HCT116 (cell line): Measurements from ENCODE around the gene AACS. TPM values are rescaled to one million over a fixed set of nuclear protein-coding genes. Genes with fewer than 3 reads are reported as not detected.

Source experiments
- ATAC-seq: fragments of 200-7000 bp; cut with Tn5 transposase; 2 replicates; pipeline ENCODE4 v1.9.1; 2020; ENCODE audit warnings: mild to moderate bottlenecking, moderate library complexity
- BruUV-seq: library from RNA; stranded (reverse); fragments of 400-500 nt; replicated peaks from 2 replicates; lab custom pipeline; 2021; lab: Mats Ljungman, UMichigan
- CTCF ChIA-PET: fragments of 300-600 bp; sonication (Branson Sonifier 250); formaldehyde crosslinking; loops from one replicate; lab custom pipeline; 2021; ENCODE audit warnings: antibody characterized with exemption; lab: Charles Lee
- POLR2A ChIA-PET: fragments of 300-600, 350-600 bp; sonication (Branson Sonifier 250); formaldehyde crosslinking; loops from one replicate; lab custom pipeline; 2021; ENCODE audit warnings: antibody characterized with exemption; lab: Charles Lee
- RAD21 ChIA-PET, 2 experiments: fragments of 300-600 bp; sonication (Branson Sonifier 250); formaldehyde crosslinking; loops; one replicate each; lab custom pipeline; 2023; ENCODE audit warnings: low total read pairs in 2 of 2; ENCODE audit not compliant: uncharacterized antibody in 2 of 2, unreplicated experiment in 2 of 2, low non-redundant PET in 1 of 2; lab: Charles Lee
- DNase-seq: peaks from one replicate; pipeline ENCODE4 v3.0.0-alpha.2; 2010; ENCODE audit warnings: low read depth, low spot score
- H2AFZ ChIP-seq: fragments of 200-600 bp; shearing (Covaris generic), sonication (generic); 2 replicates; pipeline ENCODE4 v1.6.1; 2017; ENCODE audit warnings: low read depth, mixed run types, mixed read lengths, antibody characterized with exemption, low read length; ENCODE audit not compliant: poor library complexity, severe bottlenecking
- H3K27ac ChIP-seq: 2 replicates; pipeline ENCODE4 v1.5.1; 2012; ENCODE audit warnings: low read depth, low read length
- H3K27me3 ChIP-seq: fragments of 200-600 bp; sonication (generic); 2 replicates; pipeline ENCODE4 v1.6.1; 2016; ENCODE audit warnings: mixed run types, low read length, mixed read lengths; ENCODE audit not compliant: insufficient read depth
- H3K36me3 ChIP-seq, 2 experiments: fragments of 200-500 bp in 1 of 2; fragments of 200-600 bp in 1 of 2; sonication (Bioruptor generic) in 1 of 2; sonication (generic) in 1 of 2; 2 replicates each; pipeline versions ENCODE4 v1.5.1 to v1.6.1; 2014 to 2016; ENCODE audit warnings: low read length in 2 of 2, inconsistent platforms in 1 of 2, mixed read lengths in 1 of 2, mixed run types in 1 of 2; ENCODE audit not compliant: insufficient read depth in 2 of 2, control insufficient read depth in 1 of 2
- H3K4me1 ChIP-seq, 2 experiments: fragments of 200-600 bp in 1 of 2; sonication (generic) in 1 of 2; 2 replicates each; pipeline versions ENCODE4 v1.5.1 to v1.6.1; 2012 to 2017; ENCODE audit warnings: low read length in 2 of 2, inconsistent platforms in 1 of 2, mild to moderate bottlenecking in 1 of 2, mixed read lengths in 1 of 2, mixed run types in 1 of 2, moderate library complexity in 1 of 2; ENCODE audit not compliant: insufficient read depth in 2 of 2, control insufficient read depth in 1 of 2
- H3K4me2 ChIP-seq: fragments of 200-600 bp; sonication (generic); 2 replicates; pipeline ENCODE4 v1.6.1; 2017; ENCODE audit warnings: mixed run types, low read length, mixed read lengths
- H3K4me3 ChIP-seq, 2 experiments: fragments of 200-600 bp in 1 of 2; sonication (generic) in 1 of 2; replicated peaks in 1 of 2; 2 replicates each; pipeline ENCODE4 v1.5.1; 2011 to 2016; ENCODE audit warnings: low read length in 2 of 2, control low read depth in 1 of 2, low read depth in 1 of 2, mild to moderate bottlenecking in 1 of 2, mixed read lengths in 1 of 2, mixed run types in 1 of 2
- H3K79me2 ChIP-seq: fragments of 200-600 bp; sonication (generic); 2 replicates; pipeline ENCODE4 v1.6.1; 2017; ENCODE audit warnings: mild to moderate bottlenecking, mixed run types, low read length, moderate library complexity, mixed read lengths; ENCODE audit not compliant: insufficient read depth
- H3K9ac ChIP-seq: fragments of 200-600 bp; sonication (generic); 2 replicates; pipeline ENCODE4 v1.6.1; 2016; ENCODE audit warnings: low read length, mixed read lengths
- H3K9me2 ChIP-seq: fragments of 200-600 bp; sonication (generic), shearing (Covaris generic); 2 replicates; pipeline ENCODE4 v1.6.1; 2017; ENCODE audit warnings: mixed run types, mild to moderate bottlenecking, moderate library complexity; ENCODE audit not compliant: insufficient read depth
- H3K9me3 ChIP-seq, 2 experiments: fragments of 200-500 bp in 1 of 2; fragments of 200-600 bp in 1 of 2; sonication (Bioruptor generic) in 1 of 2; sonication (generic) in 1 of 2; 2 replicates each; pipeline ENCODE4 v1.6.1; 2014 to 2017; ENCODE audit warnings: low read length in 2 of 2, mixed read lengths in 2 of 2, inconsistent platforms in 1 of 2, low read depth in 1 of 2, mild to moderate bottlenecking in 1 of 2, mixed run types in 1 of 2, moderate library complexity in 1 of 2; ENCODE audit not compliant: control insufficient read depth in 1 of 2, insufficient read depth in 1 of 2
- H4K20me1 ChIP-seq: fragments of 200-600 bp; sonication (generic), shearing (Covaris generic); 2 replicates; pipeline ENCODE4 v1.6.1; 2017; ENCODE audit warnings: mixed run types, mild to moderate bottlenecking, moderate library complexity; ENCODE audit not compliant: insufficient read depth
- CBX3 ChIP-seq: IDR thresholded peaks from 2 replicates; pipeline ENCODE4 v1.6.1; 2012; ENCODE audit warnings: low read depth
- EGR1 ChIP-seq: IDR thresholded peaks from 2 replicates; pipeline ENCODE4 v1.6.1; 2012; ENCODE audit warnings: low read depth
- ELF1 ChIP-seq: IDR thresholded peaks from 2 replicates; pipeline ENCODE4 v1.6.1; 2012; ENCODE audit warnings: low read depth, borderline replicate concordance
- EZH2phosphoT487 ChIP-seq: fragments of 200-600 bp; IDR thresholded peaks from 2 replicates; pipeline ENCODE4 v1.6.1; 2018; ENCODE audit warnings: antibody characterized with exemption, borderline replicate concordance
- FOSL1 ChIP-seq: IDR thresholded peaks from 2 replicates; pipeline ENCODE4 v1.6.1; 2012; ENCODE audit warnings: low read depth
- POLR2A ChIP-seq: IDR thresholded peaks from 2 replicates; pipeline ENCODE4 v1.7.0; 2011; ENCODE audit warnings: borderline replicate concordance; ENCODE audit not compliant: insufficient read depth, insufficient read length; ENCODE audit errors: extremely low read depth
- REST ChIP-seq: IDR thresholded peaks from 2 replicates; pipeline ENCODE4 v1.6.1; 2012; ENCODE audit warnings: low read depth
- SIN3A ChIP-seq: IDR thresholded peaks from 2 replicates; pipeline ENCODE4 v1.6.1; 2012; ENCODE audit warnings: low read depth
- SP1 ChIP-seq: IDR thresholded peaks from 2 replicates; pipeline ENCODE4 v1.6.1; 2012; ENCODE audit warnings: low read depth
- TCF7L2 ChIP-seq: IDR thresholded peaks from 2 replicates; pipeline ENCODE4 v1.7.0; 2011; ENCODE audit warnings: borderline replicate concordance, inconsistent platforms; ENCODE audit not compliant: insufficient read depth, insufficient read length; ENCODE audit errors: extremely low read depth
- YY1 ChIP-seq: IDR thresholded peaks from 2 replicates; pipeline ENCODE4 v1.6.1; 2011; ENCODE audit warnings: low read length, low read depth, moderate library complexity, mild to moderate bottlenecking; ENCODE audit not compliant: insufficient replicate concordance; ENCODE audit errors: extremely low read depth
- ZNF274 ChIP-seq: fragments of 200-500 bp; sonication (Bioruptor generic); IDR thresholded peaks from 2 replicates; pipeline ENCODE4 v1.6.1; 2014; ENCODE audit warnings: mild to moderate bottlenecking, low read depth, low read length, inconsistent platforms
- intact Hi-C: fragments of 100-400 bp; cut with micrococcal nuclease; formaldehyde crosslinking; loops from 2 replicates; pipeline ENCODE4 v1.10.0; 2022
- total RNA-seq: library from RNA; stranded (reverse); gene quantifications from one replicate; pipeline ENCODE4 v1.2.1, GENCODE V29; 2021; ENCODE audit not compliant: unreplicated experiment
- TF ChIP-seq, protein P1 (sequence below): IDR thresholded peaks from 2 replicates; pipeline ENCODE4 v1.6.1; 2012
- TF ChIP-seq, protein P2 (sequence below): IDR thresholded peaks from 2 replicates; pipeline ENCODE4 v1.6.1; 2012

Gene AACS
- total RNA-seq, 1 experiment from 2014 or later = 16.0 TPM

- intact Hi-C loops = no loop called here
- H3K9me3 ChIP-seq = no peaks in the 10 kb centered on the region
- DNase-seq = no peak
- POLR2A ChIA-PET = no interaction called here
- RAD21 ChIA-PET = no interaction called here
- no peak overlapping the region for H3K4me3 ChIP-seq
- no peak overlapping the region for H3K4me2 ChIP-seq
- CTCF ChIA-PET = no interaction called here
- BruUV-seq = no TSS peak
- H3K9ac ChIP-seq = no peak overlapping the region
- no peak overlapping the region for H3K27ac ChIP-seq
- ATAC-seq = no peak
- H3K4me1 ChIP-seq = peaks cover 0 to 31% of the 10 kb centered on the region in 2 experiments; a peak in 3 of 4 replicates
- H3K27me3 ChIP-seq = no peaks in the 10 kb centered on the region
- no peaks in the 10 kb centered on the region for H3K36me3 ChIP-seq
- H3K9me2 ChIP-seq = no peaks in the 10 kb centered on the region
- H2AFZ ChIP-seq = no peak overlapping the region
- H3K79me2 ChIP-seq = no peaks in the 10 kb centered on the region
- H4K20me1 ChIP-seq = no peaks in the 10 kb centered on the region
- TF ChIP-seq POLR2A (no peak), TCF7L2 (no peak), YY1 (no peak), REST (no peak), ELF1 (no peak), SP1 (no peak), CBX3 (no peak), EZH2phosphoT487 (no peak), SIN3A (no peak), ZNF274 (no peak), FOSL1 (no peak), EGR1 (no peak)
- TF ChIP-seq, protein P1, sequence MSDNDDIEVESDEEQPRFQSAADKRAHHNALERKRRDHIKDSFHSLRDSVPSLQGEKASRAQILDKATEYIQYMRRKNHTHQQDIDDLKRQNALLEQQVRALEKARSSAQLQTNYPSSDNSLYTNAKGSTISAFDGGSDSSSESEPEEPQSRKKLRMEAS = no peak
- TF ChIP-seq, protein P2, sequence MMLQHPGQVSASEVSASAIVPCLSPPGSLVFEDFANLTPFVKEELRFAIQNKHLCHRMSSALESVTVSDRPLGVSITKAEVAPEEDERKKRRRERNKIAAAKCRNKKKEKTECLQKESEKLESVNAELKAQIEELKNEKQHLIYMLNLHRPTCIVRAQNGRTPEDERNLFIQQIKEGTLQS = no peak
Measured at GRCh38 chr12:125142601-125143000, 77.4 kb downstream of the AACS start.
